Type B pancreatic cell (in vitro differentiated cells): Measurements from ENCODE around the gene PAQR3. TPM values are rescaled to one million over a fixed set of nuclear protein-coding genes. Genes with fewer than 3 reads are reported as not detected.
"Not testable (repeated sequence)": the region's sequence is repeated elsewhere in the genome, so short reads cannot be mapped to it uniquely, and the experiment has no call there.

ENCODE experiments used
- DNase-seq: peaks from one replicate; pipeline ENCODE4 v3.0.0; 2021; ENCODE audit warnings: mixed read lengths; ENCODE audit not compliant: unreplicated experiment; ENCODE audit errors: extremely low spot score
- H3K27ac Mint-ChIP-seq: 2 replicates; pipeline ENCODE4 v1.8.0; 2021; ENCODE audit warnings: mild to moderate bottlenecking, mixed read lengths
- H3K27me3 Mint-ChIP-seq: 2 replicates; pipeline ENCODE4 v1.8.0; 2021; ENCODE audit warnings: mixed read lengths
- H3K36me3 Mint-ChIP-seq: 2 replicates; pipeline ENCODE4 v1.8.0; 2021; ENCODE audit warnings: mixed read lengths
- H3K4me1 Mint-ChIP-seq: one replicate; pipeline ENCODE4 v1.8.0; 2021; ENCODE audit warnings: mixed read lengths; ENCODE audit not compliant: unreplicated experiment
- H3K4me3 Mint-ChIP-seq: 2 replicates; pipeline ENCODE4 v1.8.0; 2021; ENCODE audit warnings: mild to moderate bottlenecking, mixed read lengths
- H3K9me3 Mint-ChIP-seq: 2 replicates; pipeline ENCODE4 v1.8.0; 2021; ENCODE audit warnings: mixed read lengths
- total RNA-seq: library from RNA; stranded (reverse); gene quantifications from 2 replicates; pipeline ENCODE4 v1.2.1, GENCODE V29; 2021; ENCODE audit warnings: low replicate concordance
- TF ChIP-seq, protein P1 (sequence below): fragments of 200-600 bp; sonication (generic); conservative IDR thresholded peaks from 2 replicates; pipeline ENCODE4 v1.5.0; 2021; ENCODE audit warnings: antibody characterized with exemption, mild to moderate bottlenecking

The PAQR3 gene
- total RNA-seq, 1 donor from 2014 or later: 24.6 TPM

GRCh38 chr4:78928835-78929234 lies 10.4 kb downstream of the PAQR3 start:
- no peaks in the 10 kb centered on the region for H3K9me3 Mint-ChIP-seq
- no peak overlapping the region for H3K4me3 Mint-ChIP-seq
- H3K27me3 Mint-ChIP-seq: no peaks in the 10 kb centered on the region
- TF ChIP-seq, protein P1, sequence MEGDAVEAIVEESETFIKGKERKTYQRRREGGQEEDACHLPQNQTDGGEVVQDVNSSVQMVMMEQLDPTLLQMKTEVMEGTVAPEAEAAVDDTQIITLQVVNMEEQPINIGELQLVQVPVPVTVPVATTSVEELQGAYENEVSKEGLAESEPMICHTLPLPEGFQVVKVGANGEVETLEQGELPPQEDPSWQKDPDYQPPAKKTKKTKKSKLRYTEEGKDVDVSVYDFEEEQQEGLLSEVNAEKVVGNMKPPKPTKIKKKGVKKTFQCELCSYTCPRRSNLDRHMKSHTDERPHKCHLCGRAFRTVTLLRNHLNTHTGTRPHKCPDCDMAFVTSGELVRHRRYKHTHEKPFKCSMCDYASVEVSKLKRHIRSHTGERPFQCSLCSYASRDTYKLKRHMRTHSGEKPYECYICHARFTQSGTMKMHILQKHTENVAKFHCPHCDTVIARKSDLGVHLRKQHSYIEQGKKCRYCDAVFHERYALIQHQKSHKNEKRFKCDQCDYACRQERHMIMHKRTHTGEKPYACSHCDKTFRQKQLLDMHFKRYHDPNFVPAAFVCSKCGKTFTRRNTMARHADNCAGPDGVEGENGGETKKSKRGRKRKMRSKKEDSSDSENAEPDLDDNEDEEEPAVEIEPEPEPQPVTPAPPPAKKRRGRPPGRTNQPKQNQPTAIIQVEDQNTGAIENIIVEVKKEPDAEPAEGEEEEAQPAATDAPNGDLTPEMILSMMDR: no peak
- no peak for DNase-seq
- H3K36me3 Mint-ChIP-seq: peaks cover 38% of the 10 kb centered on the region
- no peaks in the 10 kb centered on the region for H3K4me1 Mint-ChIP-seq
- H3K27ac Mint-ChIP-seq: no peak overlapping the region

DNA sequence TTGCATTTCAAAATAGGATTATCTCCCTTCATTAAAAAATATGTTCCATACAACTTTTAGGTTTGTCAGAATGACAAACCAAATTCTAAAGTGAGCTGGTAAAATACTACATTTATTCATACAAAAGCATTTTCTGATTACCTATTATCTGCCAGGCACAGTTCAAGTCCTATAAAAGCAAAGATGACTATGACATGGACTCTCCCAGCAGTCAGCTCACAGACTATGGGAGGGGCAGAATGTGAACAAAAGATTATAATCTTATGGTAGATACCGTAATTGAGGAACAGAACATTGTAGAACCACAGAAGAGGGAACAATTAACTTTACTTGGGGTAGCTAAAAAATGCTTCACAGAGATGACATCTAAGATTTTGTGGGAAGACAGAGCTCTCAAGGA lies 12.4 kb downstream of the PAQR3 start:
- H3K4me1 Mint-ChIP-seq: no peaks in the 10 kb centered on the region
- DNase-seq: no peak

GRCh38 chr4:78923464-78924312 lies 15.6 kb downstream of the PAQR3 start:
- no peaks in the 10 kb centered on the region for H3K27me3 Mint-ChIP-seq
- no peak for DNase-seq
- TF ChIP-seq, protein P1: no peak
- no peak overlapping the region for H3K4me3 Mint-ChIP-seq
- peaks cover 18% of the 10 kb centered on the region for H3K36me3 Mint-ChIP-seq
- H3K4me1 Mint-ChIP-seq: no peaks in the 10 kb centered on the region
- H3K27ac Mint-ChIP-seq: no peak overlapping the region
- H3K9me3 Mint-ChIP-seq: no peaks in the 10 kb centered on the region

More for the DNA sequence above, 12.4 kb downstream of the PAQR3 start:
- Mint-ChIP-seq H3K36me3 (peaks cover 34% of the 10 kb centered on the region), H3K27ac (no peak overlapping the region), H3K27me3 (no peaks in the 10 kb centered on the region), H3K4me3 (no peak overlapping the region), H3K9me3 (no peaks in the 10 kb centered on the region)
- TF ChIP-seq, protein P1: no peak

DNA sequence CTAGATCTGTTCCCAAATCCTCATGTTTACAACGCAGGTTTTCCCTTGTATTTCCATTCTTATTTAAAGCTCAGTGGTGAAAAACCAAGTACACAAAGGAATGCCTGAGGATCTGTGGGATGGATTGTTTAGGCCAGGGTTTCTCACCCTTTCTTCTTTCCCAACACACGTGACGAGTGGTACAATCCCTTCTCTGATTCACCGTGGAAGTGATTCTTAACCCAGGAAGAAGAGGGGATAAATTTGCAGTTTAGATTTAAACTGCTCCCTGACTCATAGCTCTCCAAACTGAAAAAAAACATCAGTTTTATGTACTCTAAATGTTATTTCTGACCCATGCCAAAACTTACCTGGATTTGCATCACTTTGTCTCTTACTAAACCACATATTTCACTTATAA lies 17.0 kb downstream of the PAQR3 start:
- H3K27ac Mint-ChIP-seq: no peak overlapping the region
- H3K27me3 Mint-ChIP-seq: no peaks in the 10 kb centered on the region
- no peak for DNase-seq
- H3K4me1 Mint-ChIP-seq: no peaks in the 10 kb centered on the region
- peaks cover 12% of the 10 kb centered on the region for H3K36me3 Mint-ChIP-seq
- H3K9me3 Mint-ChIP-seq: no peaks in the 10 kb centered on the region
- TF ChIP-seq, protein P1: no peak
- no peak overlapping the region for H3K4me3 Mint-ChIP-seq

DNA sequence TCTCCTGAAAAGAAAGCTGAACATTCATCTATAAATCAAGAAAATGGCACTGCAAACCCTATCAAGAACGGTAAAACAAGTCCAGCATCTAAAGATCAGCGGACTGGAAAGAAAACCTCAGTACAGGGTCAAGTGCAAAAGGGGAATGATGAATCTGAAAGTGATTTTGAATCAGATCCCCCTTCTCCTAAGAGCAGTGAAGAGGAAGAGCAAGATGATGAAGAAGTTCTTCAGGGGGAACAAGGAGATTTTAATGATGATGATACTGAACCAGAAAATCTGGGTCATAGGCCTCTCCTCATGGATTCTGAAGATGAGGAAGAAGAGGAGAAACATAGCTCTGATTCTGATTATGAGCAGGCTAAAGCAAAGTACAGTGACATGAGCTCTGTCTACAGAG lies 28.6 kb downstream of the PAQR3 start:
- H3K36me3 Mint-ChIP-seq: peaks cover 33% of the 10 kb centered on the region
- no peaks in the 10 kb centered on the region for H3K9me3 Mint-ChIP-seq
- no peak overlapping the region for H3K27ac Mint-ChIP-seq
- no peak for DNase-seq
- no peak overlapping the region for H3K4me3 Mint-ChIP-seq
- TF ChIP-seq, protein P1: no peak
- H3K4me1 Mint-ChIP-seq: no peaks in the 10 kb centered on the region
- no peaks in the 10 kb centered on the region for H3K27me3 Mint-ChIP-seq

DNA sequence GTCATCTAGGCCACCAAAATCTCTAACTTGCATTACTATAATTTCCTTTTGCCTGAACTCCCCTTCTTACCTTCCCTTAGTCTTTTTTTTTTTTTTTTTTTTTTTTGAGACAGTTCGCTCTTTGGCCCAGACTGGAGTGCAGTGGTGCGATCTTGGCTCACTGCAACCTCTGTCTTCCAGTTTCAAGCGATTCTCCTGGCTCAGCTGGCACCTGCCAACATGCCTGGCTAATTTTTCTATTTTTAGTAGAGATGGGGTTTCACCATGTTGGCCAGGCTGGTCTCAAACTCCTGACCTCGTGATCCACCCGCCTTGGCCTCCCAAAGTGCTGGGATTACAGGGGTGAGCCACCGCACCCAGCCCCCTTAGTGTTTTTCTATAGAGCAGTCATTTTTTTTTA lies 30.3 kb downstream of the PAQR3 start:
- not testable (repeated sequence) for H3K27ac Mint-ChIP-seq, H3K4me3 Mint-ChIP-seq, DNase-seq, H3K9me3 Mint-ChIP-seq, H3K4me1 Mint-ChIP-seq, H3K27me3 Mint-ChIP-seq
- H3K36me3 Mint-ChIP-seq: peaks cover 29% of the 10 kb centered on the region
